IMR-90 (cell line): Measurements from ENCODE around the gene NFASC.

Experiments used
- BHLHE40 ChIP-seq: fragments of 150-350 bp; IDR thresholded peaks from 2 replicates; pipeline ENCODE4 v1.6.1; 2016; ENCODE audit warnings: mild to moderate bottlenecking, low read depth, low read length
- CEBPB ChIP-seq: IDR thresholded peaks from 2 replicates; pipeline ENCODE4 v1.6.1; 2012; ENCODE audit warnings: low read depth, low read length, improper control_type of control experiment
- CHD1 ChIP-seq: IDR thresholded peaks from 2 replicates; pipeline ENCODE4 v1.6.1; 2012; ENCODE audit warnings: low read depth, low read length, improper control_type of control experiment
- CTCF ChIP-seq: conservative IDR thresholded peaks from 2 replicates; pipeline ENCODE4 v1.5.1; 2012; ENCODE audit warnings: mild to moderate bottlenecking, low read depth, low read length, improper control_type of control experiment
- ELK1 ChIP-seq: fragments of 150-350 bp; IDR thresholded peaks from 2 replicates; pipeline ENCODE4 v1.6.1; 2016; ENCODE audit warnings: low read depth, mild to moderate bottlenecking, low read length, moderate library complexity, borderline replicate concordance
- FOS ChIP-seq: fragments of 150-350 bp; IDR thresholded peaks from 2 replicates; pipeline ENCODE4 v1.6.1; 2016; ENCODE audit warnings: low read depth, low read length
- MAFK ChIP-seq: IDR thresholded peaks from 2 replicates; pipeline ENCODE4 v1.6.1; 2012; ENCODE audit warnings: low read depth, low read length, improper control_type of control experiment
- MAZ ChIP-seq: IDR thresholded peaks from 2 replicates; pipeline ENCODE4 v1.6.1; 2012; ENCODE audit warnings: low read depth, mild to moderate bottlenecking, low read length, improper control_type of control experiment, moderate library complexity, borderline replicate concordance
- MXI1 ChIP-seq: IDR thresholded peaks from 2 replicates; pipeline ENCODE4 v1.6.1; 2012; ENCODE audit warnings: low read depth, mild to moderate bottlenecking, low read length, moderate library complexity, borderline replicate concordance
- NFE2L2 ChIP-seq: fragments of 150-350 bp; IDR thresholded peaks from 2 replicates; pipeline ENCODE4 v1.6.1; 2016; ENCODE audit warnings: low read depth, mild to moderate bottlenecking, low read length
- POLR2A ChIP-seq: IDR thresholded peaks from 2 replicates; pipeline ENCODE4 v1.6.1; 2012; ENCODE audit warnings: mild to moderate bottlenecking, low read depth, low read length
- RAD21 ChIP-seq: IDR thresholded peaks from 2 replicates; pipeline ENCODE4 v1.6.1; 2012; ENCODE audit warnings: low read length, improper control_type of control experiment
- SMC3 ChIP-seq: fragments of 150-350 bp; IDR thresholded peaks from 2 replicates; pipeline ENCODE4 v1.6.1; 2016; ENCODE audit warnings: low read depth, mild to moderate bottlenecking, antibody characterized with exemption, low read length, moderate library complexity
- USF2 ChIP-seq: fragments of 150-350 bp; IDR thresholded peaks from 2 replicates; pipeline ENCODE4 v1.6.1; 2017; ENCODE audit warnings: mild to moderate bottlenecking, antibody characterized with exemption, low read length, low read depth

GRCh38 chr1:205030241-205030640, 159.6 kb downstream of the NFASC start:
- no peak for TF ChIP-seq USF2
- TF ChIP-seq CHD1: no peak
- no peak for TF ChIP-seq MAFK
- TF ChIP-seq CTCF: no peak
- TF ChIP-seq ELK1: no peak
- no peak for TF ChIP-seq MAZ
- TF ChIP-seq SMC3: no peak
- no peak for TF ChIP-seq MXI1
- no peak for TF ChIP-seq CEBPB
- no peak for TF ChIP-seq BHLHE40
- no peak for TF ChIP-seq NFE2L2
- no peak for TF ChIP-seq POLR2A
- TF ChIP-seq FOS: no peak
- TF ChIP-seq RAD21: no peak
